GM19035 (cell line): Measurements from ENCODE around the gene HACE1.

ENCODE experiments used
- ATAC-seq: cut with Tn5 transposase; IDR thresholded peaks from one replicate; pipeline ENCODE4 v1.9.1; 2021; ENCODE audit not compliant: unreplicated experiment

HACE1 gene

DNA sequence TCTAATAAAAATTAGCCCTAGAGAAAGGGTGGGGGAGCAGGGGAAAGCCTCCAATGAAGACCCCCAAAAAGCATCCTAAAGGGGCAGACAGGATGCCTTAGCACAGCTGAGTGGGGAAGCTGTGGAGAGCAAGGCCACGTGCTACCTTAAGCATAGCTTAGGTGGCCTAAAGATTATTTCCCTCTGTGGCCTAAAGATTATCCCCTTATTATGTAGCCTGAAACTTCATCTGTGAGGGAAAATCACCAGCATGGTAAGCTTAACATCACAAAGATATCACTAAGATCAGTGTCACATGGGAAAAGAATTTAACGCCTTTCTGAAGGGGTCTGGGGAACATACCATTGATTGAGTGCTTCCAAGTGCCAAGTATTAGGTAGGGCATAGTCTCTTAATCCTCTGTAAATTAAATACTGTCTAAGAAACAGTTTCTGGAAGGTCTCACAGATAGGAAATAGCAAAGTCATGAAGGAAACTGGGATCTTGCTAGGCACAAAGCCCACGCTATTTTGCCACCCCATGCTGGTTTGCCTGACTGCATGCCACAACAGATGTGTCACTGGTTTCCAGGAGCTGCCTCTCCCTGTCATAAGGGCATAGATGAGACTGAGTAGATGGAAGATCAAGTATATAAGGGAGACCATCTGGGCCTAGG, 170.0 kb downstream of the HACE1 start:
- ATAC-seq = no peak

DNA sequence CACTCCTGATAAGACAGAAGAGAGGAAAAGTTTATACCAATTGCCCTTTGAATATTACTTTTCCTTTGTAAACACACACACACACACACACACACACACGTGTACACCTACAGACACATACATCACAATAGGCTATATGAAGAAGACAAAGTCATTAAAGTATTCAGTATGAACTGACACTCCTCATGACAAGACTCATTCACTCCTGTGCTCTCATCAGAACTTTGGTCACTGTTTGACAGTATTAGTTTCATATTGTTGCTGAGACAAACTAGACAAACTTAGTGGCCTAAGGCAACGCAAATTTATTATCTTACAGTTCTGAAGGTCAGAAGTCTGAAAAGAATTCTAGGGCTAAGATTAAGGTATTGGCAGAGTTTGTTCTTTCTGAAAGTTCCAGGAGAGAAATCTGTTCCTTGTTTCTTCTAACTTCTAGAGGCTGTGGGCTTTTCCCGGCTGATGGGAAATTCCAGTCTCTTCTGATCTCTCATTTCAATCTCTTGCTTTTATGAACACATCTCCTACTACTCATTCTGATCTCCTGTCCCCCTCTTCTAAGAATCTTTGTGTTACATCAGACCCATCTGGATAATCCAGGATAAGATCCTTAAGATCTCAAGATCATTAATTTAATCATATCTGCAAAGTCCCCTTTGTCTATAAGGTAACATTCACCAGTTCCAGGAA, 171.3 kb downstream of the HACE1 start:
- ATAC-seq = peak; percentile 74

DNA sequence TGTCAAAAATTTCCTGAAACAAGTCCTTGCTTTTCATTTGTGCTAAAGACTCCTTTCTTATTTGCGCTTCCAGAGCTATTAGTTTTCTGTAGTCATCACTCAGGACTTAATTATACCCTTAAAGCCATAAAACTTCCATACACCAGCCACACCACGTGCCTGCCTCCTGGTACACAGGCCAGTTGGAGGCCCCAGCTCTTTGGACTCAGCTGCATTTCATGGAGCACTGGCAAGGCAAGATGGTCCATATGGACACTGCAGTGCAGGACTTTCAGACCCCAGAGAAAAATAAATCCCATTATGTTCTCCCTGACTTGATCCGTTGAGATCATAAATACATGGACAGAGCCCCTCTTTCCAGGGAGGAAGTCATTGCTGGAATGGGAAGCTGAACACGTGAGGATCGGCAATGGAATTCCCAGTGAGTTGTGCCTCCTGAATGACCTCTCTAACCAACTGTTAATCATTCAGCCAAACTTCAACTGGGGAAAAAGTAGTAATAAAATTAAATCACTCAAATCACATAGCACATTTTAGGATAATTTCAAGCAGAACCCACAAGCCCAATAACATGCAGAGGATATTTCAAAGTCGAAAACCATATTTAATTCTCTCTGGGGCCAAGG, 173.1 kb downstream of the HACE1 start:
- ATAC-seq = no peak

DNA sequence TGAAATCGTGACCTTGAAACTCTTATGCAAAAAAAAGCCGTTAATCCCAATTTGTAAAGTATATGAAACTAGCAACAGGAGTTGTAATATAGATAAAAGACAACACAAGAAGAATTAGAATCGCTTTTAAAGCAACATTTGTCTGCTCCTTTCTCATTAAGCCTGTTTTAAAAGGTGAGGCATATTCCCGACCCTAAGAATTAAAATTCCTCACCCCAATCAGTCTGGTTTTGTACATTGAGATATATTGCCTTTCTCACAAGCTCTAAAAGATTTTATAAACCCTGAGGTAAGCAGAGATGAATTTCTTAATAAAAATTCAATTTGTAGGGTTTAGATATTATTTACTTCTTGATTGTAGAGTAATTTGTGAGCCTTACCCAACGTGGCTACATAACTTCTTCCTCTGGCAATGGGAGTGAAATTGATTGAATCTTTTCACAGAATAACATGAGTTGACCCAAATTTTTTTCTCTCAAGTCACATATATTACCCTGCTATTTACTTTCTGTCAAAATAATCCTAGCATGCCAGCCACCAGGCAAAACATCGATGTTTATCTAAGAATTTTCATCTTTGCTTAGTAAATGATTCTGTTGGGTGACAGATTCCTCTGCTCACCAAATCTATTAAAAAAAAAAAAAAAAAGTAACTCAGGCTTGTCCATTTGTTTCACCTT, 173.7 kb downstream of the HACE1 start:
- ATAC-seq = no peak

DNA sequence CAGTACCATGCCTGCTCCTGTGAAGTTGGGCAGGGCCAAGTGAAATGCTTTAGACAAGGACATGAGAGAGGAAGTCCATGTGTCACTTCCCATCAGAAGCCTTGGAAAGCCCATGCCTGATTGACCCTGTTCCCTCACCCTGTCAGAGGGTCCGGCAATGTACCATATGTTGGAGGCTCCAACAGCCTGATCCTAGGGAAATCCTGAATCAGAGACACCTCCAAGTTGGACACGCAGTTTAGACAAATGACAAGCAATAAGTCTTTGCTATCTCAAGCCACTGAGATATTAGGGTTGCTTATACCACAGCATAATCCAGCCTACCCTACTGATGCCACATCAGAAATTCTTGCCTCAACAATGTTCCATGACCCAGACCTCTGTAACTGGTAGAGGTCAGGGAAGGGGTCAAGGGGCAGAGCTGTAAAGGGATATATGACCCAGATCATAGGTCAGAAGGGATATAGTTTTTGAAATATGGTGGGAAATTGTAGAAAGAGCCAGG, 174.8 kb downstream of the HACE1 start:
- ATAC-seq = no peak

DNA sequence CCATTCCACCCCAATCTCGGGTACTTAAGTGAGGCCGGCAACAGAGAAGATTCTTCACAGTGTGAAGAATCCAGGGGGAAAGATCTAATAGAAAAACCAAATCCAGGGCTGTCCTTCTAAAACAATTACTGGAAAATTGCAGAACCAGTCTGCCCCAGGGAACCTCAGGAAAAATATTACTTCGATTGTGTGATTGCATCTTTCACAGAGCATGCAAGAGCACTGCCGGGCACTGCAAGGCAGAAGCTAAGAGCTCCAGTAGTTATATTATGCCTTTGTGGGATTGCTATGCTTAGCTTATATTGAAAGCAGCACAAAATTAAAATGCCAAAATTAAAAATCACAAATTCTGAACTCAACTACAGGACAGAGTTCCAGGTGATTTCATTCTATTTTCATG, 175.9 kb downstream of the HACE1 start:
- no peak for ATAC-seq

DNA sequence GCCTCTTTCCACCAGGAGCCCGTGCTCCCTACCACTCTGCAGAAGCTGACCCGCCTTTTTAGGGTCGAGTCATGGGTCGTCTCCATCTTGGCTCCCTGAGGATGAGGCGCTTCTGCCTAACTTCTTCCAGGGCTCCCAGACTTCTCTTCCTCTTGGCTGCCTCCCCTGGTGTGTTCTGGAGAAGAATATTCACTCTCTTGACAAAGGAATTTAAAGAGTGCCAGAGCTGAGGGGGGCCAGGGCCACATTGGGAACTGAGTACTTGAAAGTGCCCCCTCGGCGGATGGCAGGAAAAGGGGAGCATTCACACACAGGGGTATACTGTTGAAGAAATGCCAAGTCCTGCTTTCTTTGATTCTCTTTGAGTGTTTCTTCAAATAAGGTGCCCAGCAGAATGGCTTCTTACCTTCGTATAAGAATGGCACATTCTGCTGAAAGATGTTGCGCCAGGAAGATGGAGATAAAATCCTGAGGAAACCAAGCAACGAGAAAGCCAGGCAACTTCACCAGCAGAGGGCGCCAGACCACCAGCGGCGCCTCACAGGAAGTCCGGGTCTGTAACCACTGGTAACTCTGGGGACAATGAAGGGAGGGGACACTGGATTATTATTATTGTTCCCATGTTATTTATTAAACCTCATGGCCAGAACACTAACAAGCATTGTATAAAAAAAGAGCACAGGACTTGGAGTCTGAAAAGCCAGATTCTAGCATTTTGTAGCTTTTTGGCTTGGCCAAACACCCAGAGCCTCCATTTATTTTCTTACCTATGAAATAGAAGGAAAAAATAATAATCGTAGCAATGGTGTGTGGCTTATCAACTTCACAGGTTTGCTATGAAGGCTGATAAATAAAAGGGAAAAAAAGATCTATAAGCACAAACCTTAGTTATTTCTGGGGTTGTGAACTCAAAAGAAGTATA, 176.7 kb downstream of the HACE1 start:
- peak; percentile 80 for ATAC-seq

DNA sequence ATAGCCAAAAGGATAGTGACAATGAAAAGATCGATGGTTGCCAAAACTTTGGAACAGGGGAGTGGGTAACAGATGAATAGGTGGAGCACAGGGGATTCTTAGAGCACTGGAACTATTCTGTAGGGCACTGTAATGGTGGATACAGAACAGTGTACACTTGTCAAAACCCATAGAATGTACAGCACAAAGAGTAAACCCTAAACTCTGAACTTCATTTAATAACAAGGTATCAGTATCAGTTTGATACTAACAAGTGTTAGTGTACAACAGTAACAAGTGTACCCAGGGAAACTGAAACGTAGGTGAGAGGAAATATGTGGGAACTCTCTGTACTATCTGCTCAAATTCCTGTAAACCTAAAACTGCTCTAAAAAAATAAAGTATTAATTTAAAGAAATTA, 179.2 kb downstream of the HACE1 start:
- no peak for ATAC-seq

DNA sequence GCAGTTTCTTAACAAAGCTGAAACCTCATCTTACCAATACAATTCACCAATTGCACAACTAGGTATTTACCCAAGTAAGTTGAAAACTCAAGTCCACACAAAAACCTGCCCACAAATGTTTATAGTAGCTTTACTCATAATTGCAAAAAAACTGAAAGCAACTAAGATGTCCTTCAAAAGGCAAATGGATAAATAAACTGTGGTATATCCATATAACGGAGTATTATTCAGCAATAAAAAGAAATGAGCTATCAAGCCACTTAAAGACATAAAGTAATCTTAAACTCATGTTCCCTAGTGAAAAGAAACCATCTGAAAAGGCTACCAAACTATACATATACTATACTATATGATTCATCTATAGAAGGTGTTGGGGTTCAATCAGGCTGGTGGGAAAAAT, 179.7 kb downstream of the HACE1 start:
- no peak for ATAC-seq
